Astrocyte (in vitro differentiated cells and primary cell): ENCODE data around the gene PDLIM1.

Experiments used
- CTCF ChIP-seq: IDR thresholded peaks from 2 replicates; pipeline ENCODE4 v1.5.1; 2011; ENCODE audit warnings: low read depth, mild to moderate bottlenecking, inconsistent platforms, low read length, moderate library complexity; ENCODE audit not compliant: insufficient read depth
- EZH2 ChIP-seq: IDR thresholded peaks from 2 replicates; pipeline ENCODE4 v1.6.1; 2012; ENCODE audit warnings: mild to moderate bottlenecking, low read length, inconsistent platforms; ENCODE audit not compliant: insufficient read depth

GRCh38 chr10:95241533-95241932 lies 49.3 kb downstream of the PDLIM1 start:
- TF ChIP-seq CTCF (no peak), EZH2 (no peak)
